CD4-positive, alpha-beta T cell treated with Interleukin-4 for 1 hour (primary cell): ENCODE data around the gene PRKCA.
"Not testable (repeated sequence)": the region's sequence is repeated elsewhere in the genome, so short reads cannot be mapped to it uniquely, and the experiment has no call there.

Source experiments
- DNase-seq, 2 donors: peaks; one replicate each; pipeline ENCODE4 v3.0.0-alpha.2; 2020 to 2022

The PRKCA gene

DNA sequence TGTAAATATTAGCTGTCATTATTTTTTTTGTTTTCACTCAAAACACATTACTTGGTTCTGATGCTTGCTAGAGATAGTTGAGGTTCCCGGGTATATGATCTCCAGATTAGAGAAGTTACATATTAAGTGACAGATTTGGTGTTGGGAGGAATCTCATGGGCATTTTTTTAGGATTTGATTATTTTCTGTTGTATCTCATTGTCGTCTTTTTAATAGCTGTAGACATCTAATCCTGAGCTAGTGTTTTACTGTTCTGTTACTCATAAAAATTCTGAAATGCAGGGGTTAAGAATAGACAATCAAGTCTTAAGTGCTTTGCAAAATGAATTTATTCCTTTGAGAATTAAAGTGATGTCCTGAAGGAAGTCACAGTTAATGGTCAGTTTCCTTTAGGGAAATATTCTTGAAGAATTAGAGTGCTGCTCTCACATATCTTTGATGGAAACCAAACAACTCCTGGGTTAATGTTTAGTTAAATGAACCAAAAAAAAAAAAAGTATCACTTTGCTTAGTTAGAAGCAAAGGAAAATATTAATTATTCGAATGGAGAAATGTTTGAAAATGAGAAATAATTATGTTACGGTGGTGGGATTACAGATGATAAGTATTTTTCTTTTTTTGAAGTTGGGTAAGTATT lies 280.8 kb downstream of the PRKCA start:
- no peak for DNase-seq

DNA sequence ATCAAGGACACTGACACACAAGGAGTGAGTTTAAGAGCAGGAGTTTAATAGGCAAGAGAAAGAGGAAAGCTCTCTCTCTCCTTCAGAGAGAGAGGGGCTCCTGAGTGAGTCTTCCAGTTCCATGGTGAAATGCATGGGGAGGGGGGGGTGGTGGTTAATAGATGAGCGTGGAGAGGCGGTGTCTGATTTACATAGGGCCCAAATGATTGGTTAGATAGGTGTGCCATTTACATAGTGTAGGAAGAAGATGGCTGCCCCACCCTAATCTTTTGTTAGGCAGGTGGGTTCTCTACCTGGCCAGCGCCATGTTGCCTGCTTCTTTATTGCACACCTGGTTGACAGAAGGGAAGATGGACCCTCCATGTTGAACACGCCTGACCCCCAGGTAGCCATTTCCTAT lies 282.5 kb downstream of the PRKCA start:
- no peak for DNase-seq

DNA sequence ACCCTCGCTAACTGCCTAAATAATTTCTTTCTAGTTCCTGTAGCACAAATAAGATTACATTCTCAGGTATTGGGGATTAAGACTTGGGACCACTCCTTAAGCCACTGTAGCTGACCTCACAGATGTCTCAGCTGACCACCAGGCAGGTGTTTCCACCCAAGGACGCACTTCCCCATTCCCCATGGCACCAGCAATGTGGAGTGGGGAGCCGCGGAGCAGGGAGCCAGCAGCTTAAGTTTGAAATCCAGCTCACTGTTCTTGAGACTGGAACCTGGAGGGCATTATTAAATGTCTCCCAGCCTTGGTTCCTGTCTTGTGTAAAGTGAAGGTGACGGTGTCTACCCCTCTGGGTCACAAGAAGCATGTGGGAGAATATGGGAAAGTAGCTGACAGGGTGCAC lies 283.1 kb downstream of the PRKCA start:
- DNase-seq, result no peak

DNA sequence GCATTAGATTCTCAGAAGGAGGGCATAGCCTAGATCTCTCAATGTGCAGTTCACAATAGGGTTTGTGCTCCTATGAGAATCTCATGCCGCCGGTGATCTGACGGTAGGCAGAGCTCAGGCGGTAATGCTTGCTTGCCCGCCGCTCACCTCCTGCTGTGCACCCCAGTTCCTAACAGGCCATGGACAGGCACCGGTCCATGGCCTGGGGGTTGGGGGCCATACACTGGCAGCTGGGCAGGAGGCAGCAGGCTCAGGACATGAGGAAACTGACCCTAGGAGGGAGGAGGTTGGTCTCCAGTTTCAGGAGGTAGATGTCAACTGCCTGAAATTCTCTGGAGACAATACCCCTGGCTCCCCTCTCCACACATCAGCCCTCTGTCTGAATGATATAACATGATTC lies 287.5 kb downstream of the PRKCA start:
- no peak for DNase-seq

DNA sequence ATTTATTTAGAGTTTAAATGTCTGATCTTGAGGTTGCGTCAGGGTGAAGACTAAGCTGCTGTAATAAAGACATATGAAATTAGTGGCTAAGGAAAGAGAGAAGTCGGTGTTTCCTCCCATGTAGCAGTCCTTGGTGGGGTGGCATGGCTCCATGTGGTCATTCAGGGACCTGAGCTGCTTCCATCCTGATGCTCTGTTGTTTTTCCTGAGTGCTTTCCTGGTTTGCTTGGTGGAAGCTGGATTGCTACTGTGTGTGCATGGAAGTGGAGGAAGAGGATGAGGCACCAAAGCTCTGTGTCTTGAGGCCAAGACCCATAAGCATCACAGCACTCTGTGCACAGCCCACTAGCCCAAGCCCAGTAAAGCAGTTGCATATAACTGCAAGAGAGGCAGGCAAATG lies 290.7 kb downstream of the PRKCA start:
- DNase-seq, result no peak

DNA sequence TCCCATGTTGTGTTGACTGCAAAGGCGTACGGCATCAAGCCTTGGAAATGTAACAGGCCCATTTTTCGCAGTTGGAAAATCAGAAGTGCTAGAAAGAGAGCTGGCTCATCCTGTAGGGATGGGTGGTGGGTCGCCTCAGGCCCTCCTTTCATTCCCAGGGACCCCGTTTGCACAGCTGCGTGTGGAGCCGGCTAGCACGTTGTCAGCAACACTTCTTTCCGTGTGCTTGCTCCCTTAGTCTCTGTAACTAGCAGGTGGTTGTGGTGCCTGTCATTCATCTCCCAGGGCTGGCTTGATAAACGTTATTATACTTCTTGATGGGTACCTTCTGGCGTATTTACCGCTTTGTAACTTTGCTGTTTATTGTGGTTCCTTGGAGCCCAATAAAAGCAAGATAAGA lies 293.5 kb downstream of the PRKCA start:
- DNase-seq, result no peak

DNA sequence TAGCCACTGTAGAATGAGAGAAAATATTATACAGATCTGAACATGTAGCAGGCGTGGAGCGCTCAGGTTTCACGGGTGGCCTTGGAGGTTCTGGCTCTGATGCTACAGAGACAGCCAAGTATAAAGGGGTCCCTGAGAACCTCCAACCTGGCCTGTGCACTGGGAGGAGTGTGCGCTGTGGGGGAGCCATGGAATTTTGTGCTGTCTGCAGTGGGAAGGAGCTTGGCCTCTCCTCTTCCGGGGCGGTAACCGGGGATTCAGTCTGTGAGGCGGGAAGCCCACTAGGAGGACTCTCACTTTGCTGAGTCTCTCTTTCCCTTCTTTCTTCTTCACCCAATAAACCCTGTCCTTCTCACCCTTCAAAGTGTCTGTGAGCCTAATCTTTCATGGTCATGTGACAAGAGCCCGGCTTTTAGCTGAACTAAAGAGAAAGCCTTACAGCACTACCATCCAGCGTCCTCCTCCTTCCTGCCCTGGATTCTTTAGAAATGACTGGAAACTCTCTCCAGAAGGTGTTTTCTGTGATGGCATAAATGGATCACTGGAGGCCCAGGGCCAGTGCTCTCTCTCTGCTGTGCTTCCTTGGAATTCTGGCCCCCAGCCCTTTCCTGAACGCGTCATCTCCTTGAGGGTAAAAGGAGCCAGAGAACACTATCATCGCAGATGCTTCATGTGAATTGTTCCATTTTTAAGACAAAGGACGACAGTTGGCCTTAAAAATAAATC lies 300.4 kb downstream of the PRKCA start:
- no peak for DNase-seq

DNA sequence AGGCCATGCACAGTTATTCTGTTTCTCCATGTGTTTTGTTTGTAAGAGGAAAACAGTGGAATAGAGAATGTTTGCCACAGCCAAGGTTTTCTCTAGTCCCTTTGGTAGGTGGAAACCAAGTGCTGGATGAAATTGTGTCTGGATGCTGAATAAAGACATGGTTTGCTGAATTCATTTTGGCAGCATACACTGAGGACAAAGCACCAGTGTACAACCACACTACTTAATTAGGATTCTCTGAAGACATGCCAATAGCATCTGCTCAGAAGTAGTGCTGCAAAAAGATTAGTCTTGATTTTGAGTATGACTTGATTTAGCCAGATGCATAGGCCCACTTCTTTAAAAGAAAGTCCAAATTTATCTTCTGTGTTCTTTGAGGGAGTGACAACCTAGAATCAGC lies 302.0 kb downstream of the PRKCA start:
- DNase-seq, result no peak

DNA sequence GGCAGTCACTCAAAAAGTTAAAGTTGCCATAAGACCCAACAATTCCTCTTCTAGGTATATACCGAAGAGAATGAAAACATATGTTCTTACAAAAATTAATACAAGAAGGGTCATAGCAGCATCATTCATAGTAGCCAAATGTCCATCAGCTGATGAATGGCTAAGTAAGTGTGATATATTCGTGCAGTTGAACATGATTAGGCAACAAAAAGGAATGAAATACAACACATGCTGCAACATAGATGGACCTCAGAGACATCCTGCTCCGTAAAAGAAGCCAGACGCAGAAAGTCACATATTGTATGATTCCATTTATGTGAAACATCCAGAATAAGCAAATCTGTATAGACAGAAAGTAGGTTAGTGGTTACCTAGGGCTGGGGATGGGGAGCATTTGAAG lies 303.1 kb downstream of the PRKCA start:
- DNase-seq, result no peak

DNA sequence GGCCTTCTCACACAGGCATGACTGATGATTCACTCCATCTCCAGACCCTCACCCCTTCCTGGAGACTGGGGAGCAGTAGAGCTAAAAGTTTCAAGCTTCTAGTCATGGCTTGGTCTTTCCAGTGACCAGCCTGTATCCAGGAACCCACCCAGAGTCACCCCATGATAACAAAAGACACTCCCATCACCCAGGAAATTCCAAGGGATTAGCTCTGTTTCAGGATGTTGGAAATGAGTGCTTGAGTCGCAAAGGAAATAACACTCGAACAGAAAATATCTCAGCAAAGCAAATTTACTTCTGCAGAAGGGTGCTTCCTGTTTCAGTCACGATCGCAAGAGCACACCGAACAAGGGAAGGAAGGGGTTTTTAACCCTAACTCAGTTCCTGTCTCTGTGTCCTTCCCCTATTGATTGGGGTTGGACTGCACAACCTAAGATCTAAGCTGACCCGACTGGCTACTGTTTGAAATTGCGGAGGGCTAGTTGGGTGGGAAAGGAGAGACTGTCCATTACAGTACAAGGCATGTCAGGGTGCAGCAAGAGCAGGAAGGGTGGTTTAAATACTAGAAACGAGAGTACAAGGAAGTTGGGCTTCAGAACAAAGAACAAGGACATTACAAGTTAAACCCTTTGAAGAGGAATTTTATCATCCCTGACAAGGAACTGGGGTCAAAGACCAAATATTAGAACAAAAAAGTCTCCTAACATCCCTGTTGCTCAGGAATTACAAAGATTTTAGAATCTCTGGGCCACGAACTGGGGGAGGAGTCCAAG lies 308.1 kb downstream of the PRKCA start:
- DNase-seq, result no peak

DNA sequence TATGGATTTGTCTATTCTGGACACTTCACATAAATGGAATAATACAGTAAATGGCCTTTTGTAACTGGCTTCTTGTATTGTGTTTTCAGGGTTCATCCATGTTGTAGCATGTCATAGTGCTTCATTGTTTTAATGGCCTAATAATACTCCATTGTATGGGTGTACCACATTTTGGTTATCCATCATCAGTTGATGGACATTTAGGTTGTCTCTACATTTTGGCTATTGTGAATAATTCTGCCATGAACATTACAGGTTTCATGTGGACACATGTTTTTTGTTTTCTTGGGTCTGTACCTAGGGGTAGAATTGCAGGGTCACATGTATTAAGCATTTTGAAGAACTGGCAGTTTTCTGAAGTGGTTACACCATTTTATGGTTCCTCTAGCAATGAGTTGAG lies 309.0 kb downstream of the PRKCA start:
- no peak for DNase-seq

DNA sequence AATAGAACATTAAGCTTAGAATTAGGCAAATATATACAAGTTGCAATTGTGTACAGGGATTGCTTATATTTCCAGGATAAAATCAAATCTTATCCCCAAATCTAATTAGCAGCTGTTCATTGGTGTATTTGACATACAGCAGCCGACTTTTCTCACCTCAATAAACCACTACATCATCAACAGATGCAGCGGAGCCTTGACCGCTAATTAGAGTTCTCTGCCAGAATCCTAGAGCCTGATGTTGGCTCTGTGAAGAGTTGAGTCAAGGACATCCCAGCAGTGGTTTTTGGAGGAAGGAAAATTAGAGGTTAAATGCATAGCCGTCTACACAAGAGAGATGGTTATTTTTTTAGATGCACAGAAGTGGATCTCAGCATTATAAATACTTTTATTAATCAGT lies 310.6 kb downstream of the PRKCA start:
- no peak for DNase-seq

DNA sequence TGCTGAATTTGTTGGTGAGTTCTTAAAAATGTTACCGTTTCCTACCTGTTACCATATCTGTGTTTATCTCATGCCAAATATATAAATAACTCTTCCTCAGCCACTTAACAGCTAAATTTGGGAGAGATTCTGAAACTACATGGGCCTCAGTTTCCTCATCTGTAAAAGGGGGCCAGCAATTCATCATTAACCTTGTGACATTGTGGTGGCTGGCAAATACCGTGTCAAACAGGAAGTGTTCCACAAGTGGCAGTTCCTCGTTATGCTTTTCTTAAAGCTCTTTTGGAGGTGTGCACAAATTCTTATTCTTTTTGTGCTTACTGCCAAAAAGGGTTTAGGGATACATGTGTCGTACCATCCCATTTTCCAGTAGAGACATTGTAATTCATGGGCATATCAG lies 312.1 kb downstream of the PRKCA start:
- no peak for DNase-seq

DNA sequence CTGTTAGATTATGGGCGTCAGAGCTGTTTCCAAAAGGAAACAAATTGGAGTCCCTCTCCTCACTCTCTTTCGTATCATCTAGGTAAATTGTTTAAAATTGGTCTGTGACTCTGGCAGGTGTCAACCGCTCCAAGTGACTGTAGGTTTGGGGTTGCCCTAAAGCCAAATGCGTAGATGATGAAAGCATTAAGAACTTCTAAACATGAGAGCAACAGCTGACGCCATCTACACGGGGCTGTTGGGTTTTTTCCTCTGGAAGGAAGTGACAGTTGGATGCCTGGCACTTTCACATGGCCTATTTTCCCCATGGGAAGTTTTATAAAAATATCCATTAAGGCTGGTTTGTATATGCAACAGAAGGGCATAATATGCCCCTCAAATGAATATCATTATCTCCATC lies 316.8 kb downstream of the PRKCA start:
- DNase-seq, result no peak

DNA sequence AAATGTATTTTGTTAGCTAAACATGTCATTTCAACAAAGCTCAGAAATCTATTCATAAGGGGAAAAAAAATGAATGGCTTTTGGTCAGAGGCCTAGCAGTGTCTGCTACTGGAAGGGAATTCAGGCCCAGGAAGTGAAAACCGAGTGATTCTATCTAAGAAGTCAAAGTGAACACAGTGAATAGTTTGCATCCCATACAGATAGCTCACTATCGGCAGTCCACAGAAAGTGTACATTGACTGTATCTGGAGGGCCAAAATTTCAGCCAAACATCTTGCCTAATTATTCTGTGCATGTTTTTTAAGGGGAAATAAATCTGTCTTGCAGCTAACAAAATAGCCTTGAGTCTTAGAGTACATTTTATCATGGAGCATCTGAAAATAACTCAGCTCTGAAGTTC lies 318.1 kb downstream of the PRKCA start:
- DNase-seq, result no peak

DNA sequence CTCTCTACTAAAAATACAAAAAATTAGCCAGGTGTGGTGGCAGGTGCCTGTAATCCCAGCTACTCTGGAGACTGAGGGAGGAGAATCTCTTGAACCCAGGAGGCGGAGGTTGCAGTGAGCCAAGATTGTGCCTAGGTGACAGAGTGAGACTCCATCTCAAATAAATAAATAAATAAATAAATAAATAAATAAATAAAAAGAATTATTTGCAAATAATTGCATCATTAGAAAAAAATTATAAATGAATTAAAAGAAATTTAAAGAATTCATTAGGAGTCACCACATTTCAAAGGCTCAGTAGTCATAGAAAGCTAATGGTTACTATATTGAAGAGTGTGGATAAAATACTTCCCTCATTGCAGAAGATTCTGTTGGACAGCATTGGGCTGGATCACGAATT lies 322.2 kb downstream of the PRKCA start:
- DNase-seq, result not testable (repeated sequence)

DNA sequence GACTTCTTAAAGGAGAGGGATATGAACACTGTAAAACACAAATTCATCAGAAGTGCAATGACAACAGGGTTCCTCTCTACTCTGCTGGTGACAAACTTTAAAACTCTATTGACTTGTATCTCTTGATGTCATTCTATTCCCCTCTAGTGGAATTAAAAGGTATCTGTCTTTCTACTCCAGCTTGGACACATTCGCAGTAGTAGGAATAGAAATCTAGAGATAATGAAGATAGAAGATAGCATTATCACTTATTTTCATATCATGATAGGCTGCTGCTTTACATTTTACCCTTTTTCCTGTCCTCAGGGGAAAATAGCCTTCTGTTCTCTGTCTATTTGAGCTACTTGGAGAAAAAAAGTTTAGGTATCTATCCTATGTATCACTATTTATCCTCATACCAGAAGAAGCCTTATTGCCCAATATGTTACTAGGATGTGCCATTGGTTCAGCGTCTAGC lies 322.9 kb downstream of the PRKCA start:
- DNase-seq, result peak in 1 of 2 donors; percentile 5

DNA sequence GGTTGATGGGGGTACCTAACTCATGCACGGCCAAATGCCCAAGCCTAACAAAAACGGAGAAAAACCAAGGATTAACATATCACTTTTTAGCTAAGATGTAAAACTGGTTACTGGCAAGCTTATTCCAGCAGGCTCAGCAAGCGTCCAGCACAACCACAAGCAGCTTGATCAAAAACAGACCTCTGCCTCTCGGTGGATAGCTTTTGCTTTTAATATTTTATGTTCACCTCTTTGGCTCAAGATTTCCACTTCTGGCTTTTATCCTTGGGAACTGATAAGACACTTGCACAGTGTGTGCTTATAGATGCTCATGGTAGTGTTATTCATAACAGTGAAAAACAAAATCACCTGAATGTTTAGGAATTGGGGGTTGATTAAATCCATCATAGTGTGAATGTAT lies 325.6 kb downstream of the PRKCA start:
- no peak for DNase-seq

DNA sequence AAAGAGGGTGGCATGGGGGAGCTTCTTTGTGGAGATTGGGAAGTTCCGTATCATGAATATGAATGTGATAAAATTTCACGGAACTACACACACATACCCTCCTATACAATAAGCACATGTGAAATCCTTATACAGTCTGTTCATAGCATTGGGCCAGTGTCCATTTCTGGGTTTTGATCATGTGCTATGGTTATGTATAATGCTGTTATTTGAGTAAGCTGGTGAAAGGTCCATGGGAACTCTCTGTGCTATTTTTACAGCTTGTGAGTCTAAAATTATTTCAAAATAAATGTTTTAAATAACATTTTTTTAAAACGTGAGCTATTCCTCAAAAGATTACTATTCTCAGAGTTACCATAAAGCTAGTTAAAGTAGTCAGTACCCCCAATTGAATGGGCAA lies 327.3 kb downstream of the PRKCA start:
- no peak for DNase-seq

DNA sequence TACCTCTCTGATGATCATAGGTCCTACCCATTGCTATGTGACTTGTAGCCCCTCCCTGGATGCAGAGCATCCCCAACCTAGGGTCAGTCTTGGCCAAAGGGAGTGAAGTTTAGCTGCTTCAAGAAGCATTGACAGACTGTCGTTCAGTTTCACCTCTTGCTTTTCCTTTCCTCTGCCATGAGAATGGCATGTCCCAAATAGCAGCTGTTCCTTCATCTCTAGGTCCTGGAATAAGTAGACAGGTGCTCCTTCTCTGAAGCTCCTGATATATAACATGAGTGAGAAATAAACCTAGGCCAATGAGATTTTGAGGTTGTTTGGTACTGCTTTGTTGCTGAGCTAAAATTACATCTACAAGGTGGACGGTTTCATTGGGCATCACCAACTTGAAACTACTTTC lies 328.0 kb downstream of the PRKCA start:
- DNase-seq, result no peak

DNA sequence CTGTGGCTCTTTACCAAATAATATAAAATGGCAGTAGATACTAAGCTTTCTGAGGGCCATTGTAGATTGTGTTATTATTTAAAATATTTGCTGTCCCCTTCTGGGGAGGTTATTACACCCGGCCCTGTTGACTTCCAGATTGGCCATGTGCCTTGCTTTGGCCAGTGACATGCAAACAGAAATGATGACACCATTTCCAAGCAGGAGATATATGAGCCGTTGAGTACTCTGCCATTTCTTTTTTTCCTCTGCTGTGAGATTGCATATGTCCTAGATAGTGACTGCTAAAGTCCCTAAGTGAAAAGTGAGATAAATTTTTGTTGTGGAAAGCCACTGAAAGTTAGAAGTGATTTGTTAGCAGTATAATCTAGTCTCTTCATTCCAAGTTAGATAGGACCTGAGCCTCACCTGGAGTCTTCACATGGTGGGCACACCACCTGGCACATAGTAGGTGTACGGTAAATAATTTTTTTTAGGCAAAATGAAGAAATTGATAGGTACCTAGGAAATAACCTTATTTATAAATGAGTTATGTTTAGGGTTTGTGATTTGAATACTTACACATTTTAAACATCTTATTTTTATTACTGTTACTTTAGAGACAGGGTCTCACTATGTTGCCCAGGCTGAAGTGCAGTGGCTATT lies 328.5 kb downstream of the PRKCA start:
- DNase-seq, result no peak

DNA sequence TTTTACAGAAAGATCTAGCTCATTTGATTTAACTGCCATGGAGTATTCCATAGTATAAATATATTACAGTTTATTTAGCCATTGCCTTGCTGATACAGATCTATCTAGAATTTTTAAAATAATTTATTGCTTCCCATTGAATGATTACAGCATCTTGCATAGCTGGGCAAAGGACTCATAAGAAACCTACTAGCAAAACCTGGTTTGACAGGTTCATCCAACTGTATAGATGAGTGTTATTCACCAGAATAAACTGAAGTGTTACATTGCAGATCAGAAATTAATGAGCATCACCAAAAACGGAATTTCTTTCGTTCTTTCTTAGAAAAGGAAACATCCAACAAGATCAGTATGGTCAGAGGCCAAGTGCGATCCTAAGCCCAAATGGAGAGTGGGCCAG lies 330.3 kb downstream of the PRKCA start:
- DNase-seq, result no peak

DNA sequence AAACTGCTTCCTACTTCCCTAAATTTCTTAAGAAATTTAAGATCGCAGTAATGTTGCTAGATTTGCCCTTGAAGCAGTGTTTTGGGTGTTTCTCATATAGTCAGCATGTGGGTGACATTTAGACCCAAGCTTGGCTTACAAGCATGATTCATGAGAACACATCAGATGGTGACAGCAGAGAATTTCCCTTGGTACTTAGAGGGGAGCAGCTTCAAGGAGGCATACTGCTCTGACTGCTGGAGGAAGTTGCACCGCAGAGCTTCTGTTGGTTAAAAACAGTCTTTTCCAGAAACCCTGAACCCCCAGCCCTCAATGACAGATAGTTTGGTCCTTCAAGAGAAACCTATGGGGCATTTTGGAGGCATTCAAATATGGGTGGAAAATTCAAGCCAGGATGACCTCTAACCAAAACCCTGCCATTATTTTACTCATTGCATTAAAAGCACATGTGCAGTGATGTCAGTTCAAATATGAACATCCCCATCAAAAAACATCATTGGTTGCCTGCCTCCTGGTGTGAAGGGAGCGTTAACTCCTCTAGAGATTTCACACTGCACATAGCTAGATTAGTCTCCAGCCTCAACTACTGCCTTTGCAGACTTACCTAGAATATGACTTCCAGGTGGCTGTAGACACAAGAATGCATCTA lies 331.0 kb downstream of the PRKCA start:
- peak; percentile 24 to 31 for DNase-seq
